Subcutaneous adipose tissue (tissue), 4 donors: Measurements from ENCODE around the gene DNMT3L. TPM values are rescaled to one million over a fixed set of nuclear protein-coding genes. Genes with fewer than 3 reads are reported as not detected.

Experiments used
- total RNA-seq, 4 donors: library from RNA; depleted of rRNA; stranded (reverse); fragments of >200 nt; gene quantifications; one replicate each; pipeline ENCODE4 v1.1.0, GENCODE V29; 2016
- TF ChIP-seq, protein P1 (sequence below): fragments of 450-650 bp; IDR thresholded peaks from one replicate; pipeline ENCODE4 v1.5.1; 2016; ENCODE audit warnings: low read depth, mild to moderate bottlenecking, control low read depth, antibody characterized with exemption, moderate library complexity

Gene DNMT3L
- total RNA-seq, 4 donors from 2014 or later = not detected

- TF ChIP-seq, protein P1, sequence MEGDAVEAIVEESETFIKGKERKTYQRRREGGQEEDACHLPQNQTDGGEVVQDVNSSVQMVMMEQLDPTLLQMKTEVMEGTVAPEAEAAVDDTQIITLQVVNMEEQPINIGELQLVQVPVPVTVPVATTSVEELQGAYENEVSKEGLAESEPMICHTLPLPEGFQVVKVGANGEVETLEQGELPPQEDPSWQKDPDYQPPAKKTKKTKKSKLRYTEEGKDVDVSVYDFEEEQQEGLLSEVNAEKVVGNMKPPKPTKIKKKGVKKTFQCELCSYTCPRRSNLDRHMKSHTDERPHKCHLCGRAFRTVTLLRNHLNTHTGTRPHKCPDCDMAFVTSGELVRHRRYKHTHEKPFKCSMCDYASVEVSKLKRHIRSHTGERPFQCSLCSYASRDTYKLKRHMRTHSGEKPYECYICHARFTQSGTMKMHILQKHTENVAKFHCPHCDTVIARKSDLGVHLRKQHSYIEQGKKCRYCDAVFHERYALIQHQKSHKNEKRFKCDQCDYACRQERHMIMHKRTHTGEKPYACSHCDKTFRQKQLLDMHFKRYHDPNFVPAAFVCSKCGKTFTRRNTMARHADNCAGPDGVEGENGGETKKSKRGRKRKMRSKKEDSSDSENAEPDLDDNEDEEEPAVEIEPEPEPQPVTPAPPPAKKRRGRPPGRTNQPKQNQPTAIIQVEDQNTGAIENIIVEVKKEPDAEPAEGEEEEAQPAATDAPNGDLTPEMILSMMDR = no peak
Measured at GRCh38 chr21:44297525-44298290, 36.0 kb upstream of the DNMT3L start.

DNA sequence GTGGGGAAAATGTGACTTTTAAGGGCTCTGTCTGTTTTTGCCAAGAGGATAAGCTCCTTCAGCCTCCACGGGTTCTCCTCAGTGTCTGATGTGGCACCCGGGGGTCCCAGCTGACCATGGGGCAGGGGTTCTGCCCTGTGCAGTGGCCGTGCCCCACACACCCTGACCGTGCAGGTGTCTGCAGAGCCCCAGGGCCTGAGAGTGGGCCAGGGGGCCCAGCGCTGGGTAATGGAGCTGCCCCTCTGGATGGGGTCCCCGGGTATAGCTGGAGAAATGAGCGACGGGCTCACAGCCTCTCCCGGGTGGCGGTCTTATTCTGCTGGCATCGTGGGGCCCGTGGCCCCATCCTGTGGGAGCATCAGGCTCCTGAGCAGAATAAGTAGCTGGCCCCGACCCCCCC, 35.2 kb upstream of the DNMT3L start:
- TF ChIP-seq, protein P1 = no peak

GRCh38 chr21:44296103-44296519, 34.4 kb upstream of the DNMT3L start:
- TF ChIP-seq, protein P1 = no peak

DNA sequence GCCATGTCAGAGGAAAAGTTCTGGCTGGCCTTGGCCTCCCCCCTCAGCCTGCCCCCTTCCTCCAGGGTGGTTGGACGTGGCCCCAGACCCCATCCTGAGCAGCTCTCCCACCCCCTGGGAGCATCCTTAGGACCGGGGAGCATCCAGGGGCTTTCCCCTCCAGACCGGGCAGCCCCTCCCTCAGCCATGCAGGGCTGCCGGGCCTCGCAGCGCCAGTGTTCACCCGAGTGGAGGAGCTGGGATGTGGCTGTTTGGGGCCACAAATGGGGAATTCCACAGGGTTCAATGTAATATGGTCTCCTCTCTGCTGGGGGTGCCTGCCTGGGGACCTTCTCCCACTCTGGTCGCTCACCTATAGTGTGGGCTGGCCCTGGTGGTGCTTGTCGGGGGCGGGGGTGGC, 33.9 kb upstream of the DNMT3L start:
- TF ChIP-seq, protein P1 = no peak

DNA sequence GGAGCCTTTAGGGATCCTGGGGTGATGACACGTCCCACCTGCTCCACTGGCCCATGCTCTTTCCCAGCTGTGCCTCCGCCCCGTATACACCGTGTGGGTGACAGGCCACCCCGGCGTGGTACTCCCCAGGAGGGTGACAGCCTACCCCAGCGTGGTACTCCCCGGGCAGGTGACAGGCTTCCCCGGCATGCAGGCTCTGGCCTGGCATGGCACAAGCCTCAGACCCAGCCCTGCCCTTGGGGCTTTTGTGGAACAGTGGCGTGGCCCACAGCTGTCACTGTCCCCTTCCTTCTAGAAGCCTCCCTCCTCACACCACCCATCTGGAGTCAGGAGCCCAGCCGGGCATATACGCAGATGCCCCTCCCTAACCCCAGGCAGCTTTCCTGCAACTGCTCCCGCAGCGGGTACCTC, 33.5 kb upstream of the DNMT3L start:
- TF ChIP-seq, protein P1 = no peak

- TF ChIP-seq, protein P1 = no peak
Measured at GRCh38 chr21:44294391-44295162, 32.9 kb upstream of the DNMT3L start.

- TF ChIP-seq, protein P1 = no peak
Measured at GRCh38 chr21:44293551-44294231, 32.0 kb upstream of the DNMT3L start.
